Left colon (tissue), 2 donors: Measurements from ENCODE around the gene DCHS2. TPM values are rescaled to one million over a fixed set of nuclear protein-coding genes. Genes with fewer than 3 reads are reported as not detected.

ENCODE experiments used
- ATAC-seq: fragments of 200-7000 bp; cut with Tn5 transposase; one replicate; pipeline ENCODE4 v1.9.1; 2020; ENCODE audit warnings: mild to moderate bottlenecking, moderate library complexity
- DNase-seq, 2 donors: peaks; one replicate each; pipeline ENCODE4 v3.0.0-alpha.2; 2020
- intact Hi-C, 2 donors: fragments of 100-400 bp; cut with DNase I in 1 of 2; cut with micrococcal nuclease in 1 of 2; formaldehyde crosslinking; loops; one replicate each; pipeline versions ENCODE4 v1.11.2 to v1.14.0; 2022; cut with DNase I, micrococcal nuclease
- total RNA-seq, 2 donors: library from RNA; stranded (reverse); fragmentation: NEBNext Ultra II Directional; extraction: Animal tissue kit (Norgen Biotek cat#: 25700); gene quantifications; one replicate each; pipeline ENCODE4 v1.2.1, GENCODE V29; 2021
- donor health status: DM: no; HTN: no; CAD: no.
- donor health status: DM: yes; HTN: yes; CAD: no.

DCHS2 gene
- total RNA-seq, 2 donors from 2014 or later = 0.43 to 1.5 TPM

DNA sequence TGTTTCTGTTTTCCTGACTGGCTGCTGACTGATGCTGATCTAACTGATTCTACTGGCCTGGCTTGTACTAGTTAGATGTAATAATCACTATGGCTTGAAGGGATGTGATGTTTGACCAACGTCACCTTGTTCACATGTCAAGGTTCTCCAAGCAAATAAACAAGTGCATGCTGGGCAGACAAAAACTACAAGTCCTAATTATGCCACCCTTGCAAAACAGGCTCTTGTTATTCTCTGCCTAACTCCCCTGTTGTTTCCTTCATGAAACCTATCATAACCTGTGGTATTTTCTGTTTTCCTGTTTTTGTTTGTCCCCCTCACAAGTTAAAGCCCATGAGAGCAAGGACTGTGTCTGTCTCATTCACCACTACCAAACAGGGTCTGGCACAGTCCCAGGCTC lies 146.2 kb downstream of the DCHS2 start:
- no peak for ATAC-seq
- no peak for DNase-seq
- intact Hi-C loops = no loop called here

DNA sequence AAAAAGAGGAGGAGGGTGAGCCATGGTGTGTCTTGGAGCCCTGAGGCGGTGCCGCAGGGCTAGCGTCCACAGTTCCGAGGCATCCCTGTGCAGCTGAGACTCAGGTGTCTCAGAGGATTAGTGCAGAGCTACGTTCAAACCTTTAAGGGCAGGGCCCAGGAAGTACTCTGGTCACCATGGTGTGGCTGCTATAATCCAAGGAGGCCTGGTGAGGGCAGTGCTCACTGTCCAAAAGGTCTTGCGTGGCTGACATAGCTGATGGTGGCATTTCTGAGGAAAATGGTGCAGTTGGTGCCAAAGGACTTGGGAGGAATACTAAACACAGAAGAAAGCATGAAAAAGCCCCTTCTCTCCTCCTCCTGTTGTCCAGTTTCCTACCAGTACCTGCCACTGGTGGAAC lies 146.9 kb downstream of the DCHS2 start:
- intact Hi-C loops = no loop called here
- DNase-seq (no peak), ATAC-seq (no peak)

DNA sequence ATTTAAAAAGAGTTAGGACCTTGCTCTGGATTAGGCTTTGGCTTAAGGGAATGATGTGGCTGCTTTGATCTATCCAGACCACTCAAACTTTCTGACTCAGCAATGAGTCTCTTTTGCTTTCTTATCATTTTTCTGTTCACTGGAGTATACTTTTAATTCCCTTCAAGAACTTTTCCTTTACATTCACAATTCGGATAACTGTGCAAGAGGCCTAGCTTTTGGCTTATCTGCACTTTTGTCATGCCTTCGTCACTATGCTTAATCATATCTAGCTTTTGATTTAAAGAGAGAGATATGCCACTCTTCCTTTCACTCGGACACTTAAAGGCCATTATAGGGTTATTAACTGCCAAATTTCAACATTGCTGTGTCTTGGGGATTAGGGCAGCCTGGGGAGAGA lies 147.9 kb downstream of the DCHS2 start:
- no peak for DNase-seq
- ATAC-seq = no peak
- intact Hi-C loops = no loop called here

DNA sequence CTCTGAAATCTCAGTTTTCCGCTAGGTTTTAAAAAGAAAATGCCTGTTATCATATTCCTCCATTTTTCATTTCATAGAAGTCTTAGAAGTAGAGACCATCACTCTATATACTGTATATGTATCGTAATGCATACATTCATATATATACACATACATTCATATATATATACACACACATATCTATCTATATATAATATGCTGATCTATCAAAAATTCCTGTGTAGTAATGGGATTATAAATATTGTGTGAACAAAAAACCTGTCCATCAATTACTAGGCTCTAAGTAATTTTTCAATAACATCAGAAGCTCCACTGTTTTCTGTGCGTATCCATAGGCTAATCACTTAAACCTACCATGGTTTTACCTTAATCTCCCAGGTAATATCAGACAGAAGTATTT lies 150.2 kb downstream of the DCHS2 start:
- DNase-seq (no peak), ATAC-seq (no peak)
- intact Hi-C loops = no loop called here

DNA sequence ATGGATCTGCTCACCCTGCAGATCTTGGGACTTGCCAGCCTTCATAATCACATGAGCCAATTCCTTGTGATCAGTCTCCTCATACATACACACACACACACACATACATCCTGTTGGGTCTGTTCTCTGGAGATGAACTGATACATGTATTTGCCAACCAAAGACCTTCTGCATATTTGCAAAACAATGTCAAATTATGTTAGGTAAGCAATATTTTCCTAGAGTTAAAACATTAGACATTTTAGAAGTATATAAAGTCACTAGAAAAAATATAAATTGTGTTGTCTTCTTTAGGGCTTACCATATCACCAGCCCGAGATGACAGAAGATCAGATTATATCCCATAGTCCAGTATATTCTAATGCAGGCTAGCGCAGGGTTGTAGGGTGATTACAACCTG lies 156.0 kb downstream of the DCHS2 start:
- DNase-seq (no peak), ATAC-seq (no peak)
- intact Hi-C loops = no loop called here

DNA sequence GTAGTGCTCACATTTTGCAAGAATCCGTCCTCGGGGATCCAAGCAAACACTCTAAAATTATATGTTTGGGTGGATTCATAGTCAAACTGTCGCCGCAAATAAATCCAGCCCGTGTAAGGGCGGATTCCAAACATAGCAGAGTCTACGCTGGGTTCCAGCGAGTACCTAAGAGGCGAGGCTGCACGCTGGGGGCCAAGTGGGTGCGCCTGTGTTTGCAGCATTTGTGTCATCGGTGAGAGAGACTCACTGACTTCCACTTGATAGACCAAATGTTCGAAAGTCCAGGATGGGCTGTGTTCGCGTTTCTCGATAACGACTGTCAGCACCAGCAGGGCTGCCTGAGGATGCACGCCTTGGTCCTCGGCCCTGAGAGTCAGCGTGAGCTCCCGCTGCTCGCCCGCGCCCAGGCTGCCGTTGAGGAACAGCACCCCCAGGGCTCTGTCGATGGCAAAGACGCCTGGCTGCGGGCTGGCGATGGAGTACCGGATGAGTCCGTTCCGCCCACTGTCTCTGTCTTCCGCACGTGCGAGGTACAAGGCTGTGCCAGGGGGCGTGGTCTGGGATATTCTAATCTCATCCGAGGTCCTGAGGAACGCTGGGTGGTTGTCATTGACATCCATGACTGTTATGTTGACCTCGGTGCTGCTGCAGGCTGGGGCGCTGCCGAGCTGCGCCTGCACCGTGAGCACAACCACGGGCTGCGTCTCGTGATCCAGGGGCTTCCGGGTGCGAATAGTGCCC lies 158.7 kb downstream of the DCHS2 start:
- DNase-seq = peak; percentile 25 to 39
- intact Hi-C loops = no loop called here
- peak; percentile 36 for ATAC-seq

DNA sequence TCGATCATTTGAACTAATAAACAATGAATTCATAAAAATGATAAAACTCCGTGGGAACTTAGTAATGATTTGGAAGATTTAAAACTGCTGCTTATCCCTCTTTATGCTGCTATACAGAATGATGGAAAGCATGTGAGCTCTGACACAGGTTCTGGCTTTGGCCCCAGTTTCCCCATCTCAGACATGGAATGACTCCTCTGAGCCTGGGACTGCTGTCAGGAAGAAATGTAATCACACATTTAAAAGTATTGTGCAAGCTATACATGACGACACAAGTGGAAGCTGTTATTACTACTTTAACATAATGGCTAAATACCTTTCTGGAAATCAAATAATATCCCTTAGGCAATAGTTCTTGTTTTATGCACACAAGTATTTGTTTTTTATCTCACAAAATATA lies 161.7 kb downstream of the DCHS2 start:
- no peak for DNase-seq
- no peak for ATAC-seq
- intact Hi-C loops = no loop called here

DNA sequence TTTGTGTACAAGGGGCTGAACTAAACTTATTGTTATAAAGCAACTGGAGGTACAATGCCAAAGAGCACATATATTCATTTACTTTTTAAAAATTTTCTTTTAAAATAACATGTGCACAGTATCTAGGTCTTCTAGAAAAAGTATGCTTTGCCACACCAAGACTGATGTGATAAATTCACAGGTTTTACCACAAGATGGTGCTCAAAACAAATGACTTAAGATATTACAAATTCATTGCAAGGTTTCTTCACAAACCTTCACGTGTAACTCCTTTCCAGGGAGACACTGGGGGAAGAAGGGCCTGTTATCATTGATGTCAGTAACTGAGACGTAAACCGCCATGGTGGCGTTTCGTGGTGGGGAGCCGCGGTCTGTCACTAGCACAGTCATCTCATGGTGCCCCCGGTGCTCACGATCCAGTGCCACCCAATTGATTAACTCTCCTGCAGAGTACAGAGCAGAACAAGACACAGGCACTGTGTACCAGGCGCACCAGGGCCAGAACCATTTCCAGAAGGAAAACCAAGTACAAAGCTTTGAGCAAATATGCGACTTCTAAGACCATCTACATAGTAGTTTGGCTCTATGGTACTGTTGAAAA lies 162.2 kb downstream of the DCHS2 start:
- intact Hi-C loops = no loop called here
- ATAC-seq = no peak
- DNase-seq = no peak

DNA sequence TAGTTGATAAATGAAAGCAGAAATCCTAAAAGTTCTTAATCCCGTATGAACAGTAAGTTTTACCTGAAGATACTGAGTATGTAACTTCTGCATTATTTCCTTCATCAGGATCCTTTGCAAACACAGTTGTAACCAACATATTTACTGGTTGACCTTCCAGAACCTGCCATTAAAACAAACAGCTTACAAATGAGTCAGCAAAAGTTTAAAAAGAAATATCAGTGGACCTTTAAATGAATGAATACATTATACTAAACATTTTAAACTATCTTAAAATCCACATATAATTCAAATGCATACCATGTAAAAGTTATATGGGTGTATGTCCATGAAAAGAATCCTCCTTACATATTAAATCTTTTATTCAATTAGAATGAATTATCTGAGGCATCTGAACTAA lies 163.6 kb downstream of the DCHS2 start:
- DNase-seq (no peak), ATAC-seq (no peak)
- intact Hi-C loops = no loop called here

DNA sequence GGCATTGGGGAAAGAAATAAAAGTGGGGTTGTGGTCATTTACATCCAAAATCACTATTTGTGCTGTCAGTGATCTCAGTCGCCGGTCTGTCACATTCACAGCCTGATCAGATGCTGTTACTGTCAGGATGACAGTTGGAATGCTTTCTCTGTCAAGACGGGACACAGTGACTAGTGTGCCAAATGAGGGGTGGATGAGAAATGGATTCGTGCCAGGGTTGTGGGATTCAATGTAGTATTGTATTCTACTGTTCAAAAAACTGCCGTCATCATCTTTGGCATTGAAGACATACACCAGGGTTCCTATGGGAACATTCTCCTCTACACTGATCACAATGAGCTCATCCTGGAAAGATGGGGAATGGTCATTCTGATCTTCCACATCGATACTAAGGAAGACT lies 171.1 kb downstream of the DCHS2 start:
- ATAC-seq (no peak), DNase-seq (no peak)
- intact Hi-C loops = no loop called here

DNA sequence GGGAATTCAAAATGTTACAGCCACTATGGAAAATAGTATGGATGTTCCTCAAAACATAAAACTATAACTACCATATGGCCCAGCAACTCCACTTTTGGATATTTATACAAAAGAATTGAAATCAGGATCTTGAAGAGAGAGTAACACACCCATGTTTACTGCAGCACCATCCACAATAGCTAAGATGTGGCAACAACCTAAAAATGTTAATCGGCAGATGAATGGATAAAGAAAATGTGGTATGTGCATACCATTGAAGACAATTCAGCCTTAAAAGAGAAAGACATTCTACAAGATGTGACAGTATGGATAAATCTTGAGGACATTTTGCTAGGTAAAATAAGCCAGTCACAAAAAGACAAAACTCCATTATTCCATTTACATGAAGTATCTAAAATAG lies 171.9 kb downstream of the DCHS2 start:
- intact Hi-C loops = no loop called here
- ATAC-seq (no peak), DNase-seq (no peak)

DNA sequence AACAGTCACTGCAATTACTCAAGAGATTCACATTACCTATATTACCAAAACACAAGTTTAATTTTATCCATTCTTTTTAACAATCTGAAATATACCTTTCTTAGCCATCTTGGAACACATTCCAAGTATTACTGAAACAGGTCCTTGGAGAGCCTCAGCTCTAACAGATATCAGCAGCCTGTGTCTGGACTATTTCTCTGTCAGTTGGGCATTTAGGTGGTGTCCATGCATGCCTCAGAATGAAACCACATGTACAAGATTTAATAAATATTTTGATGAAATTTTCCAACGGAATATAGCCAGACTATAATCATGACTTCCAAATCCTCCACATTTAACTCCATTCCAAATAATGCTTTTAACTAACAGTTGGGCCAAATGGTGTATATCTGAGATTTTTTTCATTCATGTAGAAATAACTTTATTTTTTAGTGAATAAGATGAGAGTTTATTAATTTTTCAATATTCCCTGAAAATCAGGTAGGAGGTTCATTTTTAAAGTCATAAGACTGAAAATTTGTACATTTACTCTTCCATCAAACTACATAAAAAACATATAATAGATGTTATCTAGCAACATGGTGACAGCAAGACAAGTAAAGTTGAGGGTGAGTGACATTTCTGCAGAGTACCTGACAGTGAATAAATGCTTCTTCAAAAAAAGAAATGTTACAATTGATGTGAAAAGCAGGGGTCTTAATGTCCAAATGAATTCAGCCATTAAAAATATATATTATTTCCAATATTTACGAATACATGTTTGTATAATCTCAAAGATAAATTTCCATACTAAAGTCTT lies 174.2 kb downstream of the DCHS2 start:
- no peak for ATAC-seq
- DNase-seq = no peak
- intact Hi-C loops = no loop called here

DNA sequence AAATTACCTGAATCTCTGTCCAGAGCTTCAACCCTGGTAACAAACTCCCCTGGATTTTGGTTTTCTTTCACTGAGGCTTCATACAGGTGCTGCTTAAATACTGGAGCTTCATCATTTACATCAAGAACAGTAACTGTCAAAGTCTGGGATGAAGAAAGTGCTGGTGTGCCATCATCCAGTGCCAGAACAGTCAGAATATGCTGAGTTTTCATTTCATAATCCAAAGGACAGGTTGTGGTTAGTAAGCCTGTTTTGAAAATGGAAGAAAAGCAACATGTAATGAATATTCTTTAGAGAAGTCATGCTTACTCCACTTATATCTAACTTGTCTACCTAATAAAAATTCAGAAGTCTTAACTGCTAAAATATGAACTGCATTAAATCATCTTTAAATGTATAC lies 175.9 kb downstream of the DCHS2 start:
- intact Hi-C loops = no loop called here
- ATAC-seq (no peak), DNase-seq (no peak)

DNA sequence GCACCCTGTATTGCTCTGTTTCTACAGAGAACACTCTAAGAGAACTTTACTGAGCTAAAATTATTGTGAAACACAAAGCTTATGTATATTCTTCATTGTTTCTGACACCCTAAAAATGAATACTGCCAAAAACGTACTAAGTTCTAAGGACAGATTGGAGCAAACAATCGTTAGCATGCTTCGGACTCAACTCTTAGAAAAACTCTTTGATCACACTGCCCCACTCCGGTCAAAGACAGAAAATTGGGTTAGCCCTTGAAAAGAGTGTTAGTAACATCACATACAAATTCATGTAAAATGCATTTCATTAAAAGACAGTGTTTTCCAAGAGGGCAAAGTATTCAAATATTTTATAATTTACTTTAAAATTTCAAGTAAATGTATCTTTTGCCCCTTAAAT lies 177.4 kb downstream of the DCHS2 start:
- intact Hi-C loops = no loop called here
- DNase-seq (no peak), ATAC-seq (no peak)

DNA sequence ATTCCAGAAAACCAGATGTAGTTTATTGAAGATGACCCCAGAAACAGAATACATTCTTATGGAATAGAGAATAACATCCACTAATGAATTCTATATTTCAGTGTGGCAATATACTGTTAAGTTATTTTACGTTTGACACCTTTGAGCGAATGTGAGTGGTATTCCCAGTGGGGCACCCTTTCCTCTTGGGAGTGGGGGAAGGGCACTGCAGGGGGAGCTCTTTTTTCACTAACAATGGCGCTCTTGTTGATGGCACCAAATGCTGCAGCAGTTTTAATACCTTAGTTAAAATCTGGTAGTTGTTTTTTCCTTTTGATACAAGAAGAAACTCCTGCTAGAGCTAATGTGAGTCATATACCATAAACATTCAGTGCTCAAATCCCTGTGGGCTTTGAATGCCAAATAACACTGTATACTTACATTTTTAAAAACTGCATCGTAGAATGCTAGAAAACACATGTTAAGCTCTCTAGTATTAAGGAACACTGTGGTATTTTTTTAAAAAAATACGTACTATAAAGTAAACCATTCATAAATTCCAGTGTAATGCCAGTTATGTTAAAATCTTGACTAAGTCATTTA lies 178.5 kb downstream of the DCHS2 start:
- intact Hi-C loops = no loop called here
- ATAC-seq = no peak
- DNase-seq = no peak

DNA sequence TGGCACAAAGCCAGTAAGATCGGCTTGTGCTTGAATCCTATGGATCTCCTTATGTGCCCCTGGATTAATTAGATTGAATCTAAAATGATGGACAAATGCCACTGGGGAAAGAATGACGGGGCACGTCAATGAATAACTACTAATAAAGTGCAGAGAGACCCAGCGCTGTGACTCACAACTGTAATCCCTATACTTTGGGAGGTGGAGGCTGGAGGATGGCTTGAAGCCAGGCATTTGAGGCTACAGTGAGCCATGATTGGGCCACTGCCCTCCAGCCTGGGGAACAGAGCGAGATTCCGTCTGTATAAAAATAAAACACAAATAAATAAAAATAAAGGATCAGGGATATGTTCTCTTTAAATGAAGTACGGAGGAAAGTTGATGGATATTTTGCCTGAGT lies 179.4 kb downstream of the DCHS2 start:
- intact Hi-C loops = no loop called here
- DNase-seq (no peak), ATAC-seq (no peak)

DNA sequence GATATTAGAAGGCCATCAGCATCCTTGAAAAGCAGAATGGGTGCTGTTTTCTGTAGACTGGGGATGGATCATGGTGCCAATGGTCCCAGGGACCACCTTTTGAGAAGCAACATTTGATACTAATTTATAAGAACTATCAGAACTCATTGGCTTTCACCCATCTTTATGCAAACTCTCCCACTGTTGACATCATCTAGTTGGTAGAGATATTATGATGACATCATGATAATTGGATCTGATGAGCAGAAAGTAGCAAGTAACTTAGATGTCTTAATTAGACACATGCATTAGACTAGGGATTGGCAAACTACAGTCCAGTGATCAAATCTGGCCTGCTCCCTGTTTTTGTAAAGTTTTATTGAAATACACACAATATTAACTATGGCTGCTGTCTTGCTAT lies 181.0 kb downstream of the DCHS2 start:
- DNase-seq (no peak), ATAC-seq (no peak)
- intact Hi-C loops = no loop called here

DNA sequence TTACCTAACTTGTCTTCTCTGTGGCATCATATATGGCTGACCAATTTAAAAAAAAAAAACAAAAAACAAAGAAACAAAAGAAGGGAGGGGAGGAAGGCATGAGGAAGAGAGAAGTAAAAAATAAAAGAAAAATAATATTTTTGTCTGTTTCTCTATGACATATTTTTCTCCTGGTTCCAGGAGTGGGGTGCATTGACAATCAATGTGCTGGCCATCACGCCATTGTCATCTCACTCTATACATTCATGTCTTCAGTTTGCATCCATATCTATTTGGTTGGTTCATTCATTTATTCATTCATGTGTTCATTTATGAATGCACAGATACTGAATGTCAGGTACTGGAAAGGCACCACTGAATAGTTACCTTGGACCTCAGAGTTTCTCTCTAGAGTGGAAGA lies 183.4 kb downstream of the DCHS2 start:
- intact Hi-C loops = no loop called here
- no peak for DNase-seq
- ATAC-seq = no peak

DNA sequence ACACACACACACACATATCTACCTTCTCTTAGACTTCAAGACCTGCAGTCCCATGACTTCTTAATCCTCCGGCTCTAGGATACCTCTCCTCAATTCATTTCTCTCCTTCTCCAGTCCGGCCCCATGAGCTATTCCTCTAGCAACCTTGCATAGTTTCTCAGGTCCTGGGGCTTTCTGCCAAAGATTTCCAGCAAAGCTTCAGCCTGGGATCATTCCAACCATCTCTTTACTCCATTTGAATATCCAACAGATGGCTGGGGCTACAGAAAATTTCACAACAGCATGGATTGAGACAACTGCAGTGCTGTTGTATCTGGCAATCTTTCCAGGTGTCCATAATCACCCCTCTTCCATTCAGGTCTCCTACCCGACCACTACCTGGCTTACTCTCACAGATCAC lies 184.1 kb downstream of the DCHS2 start:
- intact Hi-C loops = no loop called here
- DNase-seq (no peak), ATAC-seq (no peak)

DNA sequence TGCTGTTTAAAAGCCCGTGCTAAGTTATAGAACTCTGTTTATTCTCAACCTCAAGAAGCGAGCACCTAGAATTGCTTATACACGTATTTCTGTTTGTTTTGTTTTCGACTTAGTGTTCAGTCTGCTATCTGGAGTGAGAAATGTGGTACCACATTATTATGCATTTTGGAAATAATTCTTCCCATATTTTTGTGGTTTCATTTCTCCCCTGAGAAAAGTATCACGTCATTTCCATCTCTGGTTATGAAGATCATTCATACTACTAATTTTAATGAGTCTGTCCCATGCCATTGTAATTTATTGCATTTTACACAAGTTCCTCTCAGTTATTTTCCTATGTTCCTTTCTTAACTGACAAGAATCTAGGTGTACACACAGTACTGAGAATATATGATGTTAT lies 186.0 kb downstream of the DCHS2 start:
- no peak for DNase-seq
- intact Hi-C loops = no loop called here
- no peak for ATAC-seq
